GM21447 (cell line): ENCODE data around the gene SNRPA.
A peak's percentile ranks its signal among the peaks of the same experiment; 100 is the strongest.

Experiments
- ATAC-seq: cut with Tn5 transposase; IDR thresholded peaks from one replicate; pipeline ENCODE4 v1.9.1; 2021; ENCODE audit not compliant: unreplicated experiment

Gene SNRPA

DNA sequence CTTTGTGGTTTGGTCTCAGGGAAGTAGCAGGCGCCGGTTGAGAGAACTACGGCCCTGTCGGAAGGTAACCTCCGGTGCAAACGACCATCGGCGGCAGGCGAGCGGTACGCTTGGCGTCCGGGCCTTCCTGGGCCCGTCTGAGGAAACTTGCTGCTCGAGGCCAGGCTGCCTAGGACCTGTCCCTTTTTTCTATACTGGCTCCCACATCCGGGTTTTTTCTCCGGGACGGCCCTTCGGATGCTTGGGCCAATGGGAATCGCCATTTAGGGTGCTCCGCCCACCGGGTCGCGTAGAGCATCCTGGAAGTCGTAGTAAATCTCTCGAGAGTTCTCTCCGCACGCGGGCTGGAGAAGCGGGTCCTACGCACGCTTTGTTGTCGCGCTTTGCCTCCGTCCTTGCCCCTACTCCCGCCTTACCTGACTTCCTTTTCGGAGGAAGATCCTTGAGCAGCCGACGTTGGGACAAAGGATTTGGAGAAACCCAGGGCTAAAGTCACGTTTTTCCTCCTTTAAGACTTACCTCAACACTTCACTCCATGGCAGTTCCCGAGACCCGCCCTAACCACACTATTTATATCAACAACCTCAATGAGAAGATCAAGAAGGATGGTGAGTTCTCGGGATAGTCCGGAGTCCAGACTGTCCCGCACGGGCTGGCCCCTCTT, at the start of gene SNRPA:
Gene SNRPA, plus strand, starts transcription at position 330 of the 664 bp plus-strand sequence. Its CDS starts 206 bp downstream, at position 536.
- ATAC-seq = peak; percentile 64

- ATAC-seq = no peak
Observed at GRCh38 chr19:40701758-40702157, 49.2 kb upstream of the SNRPA start.

DNA sequence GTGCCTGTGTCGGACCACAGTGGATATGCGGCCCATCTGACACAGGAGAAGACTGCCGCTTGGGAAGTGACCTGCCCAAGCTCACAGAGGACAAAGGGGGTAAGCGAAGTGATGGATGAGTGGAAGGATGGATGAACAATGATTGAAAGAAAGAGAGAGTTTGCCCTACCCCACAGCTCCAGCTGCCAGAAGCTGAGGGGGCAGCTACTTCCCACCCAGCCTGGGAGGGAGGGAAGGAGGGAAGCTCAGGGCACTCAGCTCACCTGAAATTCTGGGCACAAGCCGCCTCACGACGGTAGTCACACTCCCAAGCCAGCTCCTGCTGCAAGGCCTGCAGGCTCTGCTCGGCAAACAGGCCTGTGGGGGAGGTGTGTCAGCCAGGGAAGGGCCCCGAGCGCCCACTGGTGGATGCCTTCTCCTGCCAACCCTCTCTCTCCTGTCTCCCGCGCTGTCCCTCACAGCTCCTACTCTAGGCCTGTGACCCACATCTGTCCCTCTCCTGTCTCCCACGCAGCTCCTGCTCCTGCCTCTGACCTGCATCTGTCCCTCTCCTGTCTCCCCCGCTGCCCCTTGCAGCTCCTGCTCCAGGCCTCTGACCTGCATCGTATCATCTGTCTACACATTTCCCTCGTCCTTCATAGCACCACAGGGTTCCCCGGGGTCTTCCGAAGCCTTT, 48.5 kb upstream of the SNRPA start:
- ATAC-seq = no peak

DNA sequence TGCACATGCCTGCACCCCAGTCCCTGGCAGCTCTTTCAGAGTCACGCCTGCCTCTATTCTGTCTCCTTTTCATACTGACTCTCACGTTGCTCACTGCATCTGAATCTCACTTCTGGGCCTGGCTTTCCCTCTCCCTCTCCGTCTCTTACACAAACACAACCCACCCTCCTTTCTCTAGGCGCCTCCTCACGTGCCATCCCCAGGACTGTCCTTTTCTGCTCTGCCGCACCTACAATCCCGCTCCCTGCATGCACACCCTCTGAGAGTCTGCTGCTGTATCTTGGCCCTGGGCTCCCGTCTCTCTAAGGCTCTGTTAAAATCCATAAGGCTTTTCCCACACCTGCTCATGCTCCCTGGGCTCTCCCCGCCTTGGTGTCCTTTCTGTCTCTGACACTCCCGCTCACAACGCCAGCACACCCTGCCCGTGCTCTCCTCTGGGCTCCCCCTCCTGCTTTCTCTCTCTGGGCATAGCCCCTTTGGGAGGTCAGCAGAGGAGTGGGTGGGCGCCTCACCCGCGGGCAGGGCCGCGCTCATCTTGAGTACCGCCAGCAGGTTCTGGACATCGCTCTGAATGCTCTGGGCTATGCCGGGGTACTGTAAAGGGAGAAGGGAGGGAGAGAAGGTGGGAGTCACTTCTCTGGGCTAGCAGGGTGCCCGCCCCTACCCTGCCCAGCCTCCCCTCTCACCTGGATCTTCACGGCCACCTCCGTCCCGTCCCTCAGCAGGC, 47.8 kb upstream of the SNRPA start:
- no peak for ATAC-seq

DNA sequence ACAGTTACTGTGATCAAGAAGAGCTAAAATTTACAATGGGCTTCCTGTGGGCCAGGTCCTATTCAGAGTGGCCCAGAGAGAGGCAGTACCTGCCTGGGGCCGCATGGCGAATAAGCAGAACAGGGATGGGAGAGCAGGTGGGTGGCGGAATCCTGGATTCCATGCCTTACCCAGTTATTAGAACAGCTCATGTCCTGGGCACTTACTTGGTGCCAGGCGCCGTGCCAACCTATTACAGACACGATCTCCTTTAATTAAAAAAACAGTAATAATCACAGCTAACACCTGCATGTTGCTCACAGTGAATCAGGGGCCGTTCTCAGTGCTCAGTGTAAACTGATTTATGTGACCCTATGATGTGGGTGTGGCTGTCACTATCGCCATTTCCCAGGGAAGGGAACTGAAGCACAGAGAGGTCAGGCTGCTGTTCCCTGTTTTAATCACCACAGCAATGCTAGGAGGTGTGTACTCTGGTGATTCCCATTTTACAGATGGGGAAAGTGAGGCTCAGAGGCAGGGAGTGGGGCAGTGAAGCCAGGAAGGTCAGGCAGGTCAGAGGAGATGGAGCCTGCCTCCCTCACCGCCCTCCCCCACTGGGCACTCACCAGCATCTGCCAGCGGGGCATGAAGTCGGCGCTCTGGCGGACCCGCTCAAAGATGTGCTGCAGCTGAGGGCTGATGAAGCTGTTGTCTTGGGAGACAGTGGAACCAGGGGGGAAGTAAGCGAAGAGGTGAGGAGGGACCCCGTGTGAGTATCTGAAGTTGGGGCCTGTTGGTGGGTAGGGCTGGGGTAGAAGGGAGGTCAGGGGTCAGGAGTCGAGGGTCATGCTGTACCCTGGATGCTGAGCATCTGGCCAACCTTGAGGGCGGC, 46.3 kb upstream of the SNRPA start:
- ATAC-seq = no peak

DNA sequence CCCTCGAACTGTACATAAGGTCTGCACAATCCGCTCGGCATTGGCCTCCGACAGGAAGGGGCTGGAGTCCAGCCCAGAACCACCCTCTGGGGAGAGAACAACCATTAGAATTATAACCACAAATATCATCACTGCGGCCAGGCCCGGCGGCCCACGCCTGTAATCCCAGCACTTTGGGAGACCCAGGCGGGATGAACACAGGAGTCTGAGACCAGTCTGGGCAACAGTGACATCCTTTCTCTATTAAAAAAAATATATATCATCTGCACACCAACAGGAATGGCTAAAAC, 45.7 kb upstream of the SNRPA start:
- no peak for ATAC-seq

- no peak for ATAC-seq
Observed at GRCh38 chr19:40705950-40706619, 44.9 kb upstream of the SNRPA start.

DNA sequence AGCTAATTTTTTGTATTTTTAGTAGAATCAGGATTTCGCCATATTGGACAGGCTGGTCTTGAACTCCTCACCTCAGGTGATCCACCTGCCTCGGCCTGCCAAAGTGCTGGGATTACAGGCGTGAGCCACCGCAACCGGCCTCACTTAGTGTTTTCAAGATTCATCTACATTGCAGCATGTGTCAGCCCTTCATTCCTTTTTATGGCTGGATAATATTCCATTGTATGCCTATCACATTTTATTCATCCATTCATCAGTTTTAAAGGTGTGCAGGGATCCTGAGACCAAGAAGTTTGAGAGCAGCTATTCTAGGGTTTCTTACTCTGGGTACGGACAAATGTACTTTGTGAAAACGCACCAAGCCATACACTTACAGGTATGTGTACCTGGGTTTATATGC, 43.4 kb upstream of the SNRPA start:
- no peak for ATAC-seq

- no peak for ATAC-seq
Observed at GRCh38 chr19:40709817-40710216, 41.2 kb upstream of the SNRPA start.

- no peak for ATAC-seq
Observed at GRCh38 chr19:40713939-40714338, 37.1 kb upstream of the SNRPA start.

- peak; percentile 54 for ATAC-seq
Observed at GRCh38 chr19:40714441-40715299, 36.3 kb upstream of the SNRPA start.

DNA sequence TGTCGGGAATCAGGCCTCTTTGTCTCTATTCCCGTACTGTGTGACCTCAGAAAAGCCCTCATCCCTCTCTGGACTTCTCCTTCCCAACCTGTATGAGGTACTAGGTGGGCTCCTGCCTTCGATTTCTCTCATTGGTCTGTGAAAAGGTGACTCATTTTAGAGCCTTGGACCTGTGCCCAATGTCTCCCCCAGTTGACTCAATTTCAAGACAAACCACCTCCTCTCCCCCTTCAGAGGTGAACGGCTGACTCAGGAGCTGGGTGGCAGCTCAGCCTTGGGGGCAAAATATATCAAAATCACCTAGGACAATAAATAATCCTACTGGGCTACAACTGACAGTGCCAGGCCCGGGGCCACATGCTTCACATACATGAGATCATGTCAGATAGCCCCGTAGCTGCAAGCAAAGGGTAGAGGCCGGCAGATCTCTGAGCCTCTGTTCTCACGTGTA, 34.9 kb upstream of the SNRPA start:
- ATAC-seq = no peak

- ATAC-seq = peak; percentile 61
Observed at GRCh38 chr19:40716482-40717324, 34.3 kb upstream of the SNRPA start, which contains the start of the genes COQ8B and ITPKC. TSS of gene COQ8B (minus strand) at chr19:40716886. CDS start at chr19:40714632, 2,254 bp downstream. TSS of gene ITPKC (plus strand) at chr19:40717112. CDS start at chr19:40717136, 24 bp downstream.

- ATAC-seq = no peak
Observed at GRCh38 chr19:40717325-40717879, 33.6 kb upstream of the SNRPA start.

- ATAC-seq = no peak
Observed at GRCh38 chr19:40717880-40718773, 32.9 kb upstream of the SNRPA start.

DNA sequence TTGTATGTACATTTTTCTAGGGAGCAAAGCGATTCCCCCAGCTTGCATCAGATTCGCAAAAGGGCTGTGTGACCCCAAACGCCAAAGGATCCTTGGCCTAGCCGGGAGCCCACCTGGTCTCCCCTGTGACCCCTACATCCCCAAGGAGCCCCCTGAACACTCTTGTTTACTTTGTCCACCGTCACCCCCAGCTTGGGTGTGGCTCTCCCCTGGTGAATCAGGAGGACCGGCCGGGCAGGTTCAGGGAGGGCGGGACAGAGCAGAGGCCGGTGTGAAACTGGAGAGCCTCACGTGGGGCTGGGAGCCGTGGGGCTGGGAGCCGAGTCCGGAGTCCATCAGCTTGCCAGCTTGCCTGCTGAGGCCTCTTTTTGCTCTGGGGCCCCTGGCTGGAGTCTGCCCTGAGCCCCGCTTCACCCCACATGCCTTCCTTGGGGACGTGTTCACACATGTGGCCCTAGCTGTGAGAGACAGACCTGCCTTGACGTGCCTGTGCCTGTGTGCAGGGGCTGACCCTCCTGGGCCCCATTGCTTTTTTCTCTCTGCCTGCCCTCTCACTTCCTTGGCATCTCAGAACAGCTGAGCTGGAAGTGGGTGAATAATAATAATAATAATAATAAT, 32.1 kb upstream of the SNRPA start:
- no peak for ATAC-seq

- no peak for ATAC-seq
Observed at GRCh38 chr19:40719414-40719894, 31.5 kb upstream of the SNRPA start.
